GM12865 (cell line): ENCODE data around the gene GLI3.

Experiments used
- DNase-seq: peaks from one replicate; pipeline ENCODE4 v3.0.0; 2010; ENCODE audit warnings: low read depth
- H3K4me3 ChIP-seq: 2 replicates; pipeline ENCODE4 v1.5.1; 2011; ENCODE audit warnings: mild to moderate bottlenecking, low read depth, low read length, control low read depth
- TF ChIP-seq, protein P1 (sequence below): IDR thresholded peaks from 2 replicates; pipeline ENCODE4 v1.5.1; 2011; ENCODE audit warnings: low read length, control low read depth, low read depth, inconsistent platforms; ENCODE audit not compliant: insufficient read depth; ENCODE audit errors: missing control alignments

The GLI3 gene

DNA sequence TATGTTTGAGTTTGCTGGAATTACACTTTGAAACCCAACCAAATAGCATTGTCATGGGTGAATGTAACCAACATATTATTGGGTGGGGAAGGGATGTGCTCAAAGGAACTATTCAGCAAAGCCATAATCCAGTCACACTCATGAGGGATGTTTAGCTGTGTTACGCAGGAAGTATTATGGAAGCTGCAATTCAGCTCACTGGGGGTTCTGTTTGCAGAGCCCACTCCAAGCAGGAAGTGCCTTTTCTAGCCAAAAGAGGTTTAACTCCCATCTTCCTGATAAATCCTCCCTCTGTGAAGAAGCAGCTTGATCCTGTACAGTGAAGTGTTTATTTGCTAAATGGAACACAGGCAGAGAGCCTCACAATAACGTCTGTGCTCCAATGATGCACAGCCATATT is 172.5 kb downstream of the GLI3 start:
- DNase-seq: no peak
- H3K4me3 ChIP-seq: no peak overlapping the region
- TF ChIP-seq, protein P1, sequence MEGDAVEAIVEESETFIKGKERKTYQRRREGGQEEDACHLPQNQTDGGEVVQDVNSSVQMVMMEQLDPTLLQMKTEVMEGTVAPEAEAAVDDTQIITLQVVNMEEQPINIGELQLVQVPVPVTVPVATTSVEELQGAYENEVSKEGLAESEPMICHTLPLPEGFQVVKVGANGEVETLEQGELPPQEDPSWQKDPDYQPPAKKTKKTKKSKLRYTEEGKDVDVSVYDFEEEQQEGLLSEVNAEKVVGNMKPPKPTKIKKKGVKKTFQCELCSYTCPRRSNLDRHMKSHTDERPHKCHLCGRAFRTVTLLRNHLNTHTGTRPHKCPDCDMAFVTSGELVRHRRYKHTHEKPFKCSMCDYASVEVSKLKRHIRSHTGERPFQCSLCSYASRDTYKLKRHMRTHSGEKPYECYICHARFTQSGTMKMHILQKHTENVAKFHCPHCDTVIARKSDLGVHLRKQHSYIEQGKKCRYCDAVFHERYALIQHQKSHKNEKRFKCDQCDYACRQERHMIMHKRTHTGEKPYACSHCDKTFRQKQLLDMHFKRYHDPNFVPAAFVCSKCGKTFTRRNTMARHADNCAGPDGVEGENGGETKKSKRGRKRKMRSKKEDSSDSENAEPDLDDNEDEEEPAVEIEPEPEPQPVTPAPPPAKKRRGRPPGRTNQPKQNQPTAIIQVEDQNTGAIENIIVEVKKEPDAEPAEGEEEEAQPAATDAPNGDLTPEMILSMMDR: no peak

DNA sequence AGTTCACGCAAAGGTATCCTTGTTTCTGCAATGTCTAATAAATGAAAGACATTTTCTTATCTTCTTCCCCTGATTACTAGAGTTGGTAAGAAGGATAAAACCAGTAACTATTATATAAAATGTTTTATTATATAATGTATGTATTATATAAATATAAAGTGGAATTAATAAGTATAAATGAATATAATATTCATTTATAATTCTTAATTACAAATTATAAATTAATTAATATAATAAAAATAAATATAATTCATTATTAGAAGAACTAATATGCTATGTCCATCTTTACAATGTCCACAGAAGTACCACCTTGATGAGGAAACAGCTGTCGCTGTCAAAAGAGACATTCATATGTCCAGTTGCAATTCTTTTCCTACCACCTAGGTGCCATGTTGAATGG is 177.7 kb downstream of the GLI3 start:
- no peak for DNase-seq
- H3K4me3 ChIP-seq: no peak overlapping the region
- TF ChIP-seq, protein P1: no peak

- DNase-seq: no peak
- TF ChIP-seq, protein P1: no peak
- no peak overlapping the region for H3K4me3 ChIP-seq
Measured at GRCh38 chr7:42057331-42057730, 179.7 kb downstream of the GLI3 start.

DNA sequence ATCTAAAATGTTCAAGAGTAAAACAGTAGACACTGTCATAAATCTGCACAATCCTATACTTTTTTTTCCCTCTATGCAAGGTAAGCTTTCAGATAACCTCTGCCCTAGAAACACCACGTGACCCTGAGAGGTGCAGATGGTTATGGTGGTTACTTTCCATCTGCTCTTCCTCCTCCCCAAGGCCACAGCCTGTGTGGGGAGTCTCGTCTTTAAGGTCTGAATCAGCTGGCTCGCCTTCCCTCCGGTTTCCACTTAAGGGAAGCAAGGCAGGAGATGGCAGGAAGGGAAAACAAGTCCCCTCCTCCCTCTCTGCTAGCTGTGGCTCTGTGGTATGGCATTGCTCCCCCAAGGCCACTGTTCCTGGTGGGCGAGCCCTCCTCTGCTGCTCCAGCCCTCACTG is 181.8 kb downstream of the GLI3 start:
- no peak overlapping the region for H3K4me3 ChIP-seq
- no peak for DNase-seq
- TF ChIP-seq, protein P1: no peak

DNA sequence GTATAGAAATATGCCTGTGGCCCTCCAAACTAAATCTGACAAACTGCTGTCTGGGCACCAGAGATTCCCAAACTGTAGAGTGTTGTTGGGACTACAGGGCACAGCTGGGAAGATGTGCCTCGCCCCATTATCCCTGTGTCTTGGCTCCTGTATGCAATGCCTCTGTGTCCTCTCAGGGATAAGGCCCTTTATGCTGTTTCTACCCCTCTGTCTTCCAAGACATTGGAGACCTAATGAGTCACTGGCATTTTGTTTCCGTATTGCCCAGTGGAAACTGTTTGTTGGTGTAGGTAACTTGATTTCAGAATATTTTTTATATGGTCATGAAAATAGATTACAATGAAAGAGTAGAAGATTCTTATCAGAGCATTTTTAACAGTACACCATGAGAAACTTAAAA is 183.2 kb downstream of the GLI3 start:
- TF ChIP-seq, protein P1: no peak
- DNase-seq: no peak

DNA sequence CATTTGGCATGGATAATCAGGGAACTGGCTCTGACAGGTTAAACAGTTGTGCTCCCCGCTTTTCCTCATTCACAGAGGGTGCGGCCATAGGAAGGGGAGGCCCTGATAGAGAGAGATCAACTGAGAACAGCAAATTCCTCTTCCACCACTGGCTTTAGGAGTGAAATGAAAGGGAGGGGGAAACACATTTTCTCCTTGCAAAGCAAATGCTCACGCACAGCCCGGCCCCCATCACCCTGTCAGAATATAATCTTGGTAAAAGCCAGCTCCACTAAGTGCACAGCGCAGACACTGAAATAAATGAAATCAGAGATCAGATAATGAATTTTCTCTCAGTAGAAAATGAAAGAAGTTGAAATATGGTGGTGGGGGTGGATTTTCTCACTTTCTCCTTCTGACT is 187.2 kb downstream of the GLI3 start:
- H3K4me3 ChIP-seq: no peak overlapping the region
- DNase-seq: no peak
- TF ChIP-seq, protein P1: no peak

More for the DNA sequence above, 183.2 kb downstream of the GLI3 start:
- no peak overlapping the region for H3K4me3 ChIP-seq

DNA sequence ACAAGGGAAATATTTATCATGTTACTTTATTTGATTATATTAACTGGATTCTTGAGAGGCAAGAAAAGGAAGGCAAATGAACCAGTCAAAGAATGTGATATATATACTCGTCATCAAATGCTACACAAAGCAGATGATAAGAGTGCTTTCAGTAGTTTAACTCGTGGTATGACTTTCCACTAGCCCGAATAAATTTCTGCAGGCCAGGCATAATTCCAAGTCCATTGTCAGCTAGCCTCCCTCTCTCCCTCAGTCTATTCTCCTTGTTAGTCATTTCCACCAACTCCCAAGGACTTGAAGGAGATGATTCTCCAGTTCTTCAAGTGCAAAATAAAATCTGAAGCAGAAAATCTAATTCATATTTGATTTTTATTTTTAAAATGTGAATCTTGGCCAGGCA is 190.5 kb downstream of the GLI3 start:
- TF ChIP-seq, protein P1: no peak
- H3K4me3 ChIP-seq: no peak overlapping the region
- no peak for DNase-seq
